ENCODE data around the gene UBAC1. TPM values are rescaled to one million over a fixed set of nuclear protein-coding genes. Genes with fewer than 3 reads are reported as not detected.

Gene UBAC1
- total RNA-seq, 1 experiment from 2014 or later: 54.8 TPM

DNA sequence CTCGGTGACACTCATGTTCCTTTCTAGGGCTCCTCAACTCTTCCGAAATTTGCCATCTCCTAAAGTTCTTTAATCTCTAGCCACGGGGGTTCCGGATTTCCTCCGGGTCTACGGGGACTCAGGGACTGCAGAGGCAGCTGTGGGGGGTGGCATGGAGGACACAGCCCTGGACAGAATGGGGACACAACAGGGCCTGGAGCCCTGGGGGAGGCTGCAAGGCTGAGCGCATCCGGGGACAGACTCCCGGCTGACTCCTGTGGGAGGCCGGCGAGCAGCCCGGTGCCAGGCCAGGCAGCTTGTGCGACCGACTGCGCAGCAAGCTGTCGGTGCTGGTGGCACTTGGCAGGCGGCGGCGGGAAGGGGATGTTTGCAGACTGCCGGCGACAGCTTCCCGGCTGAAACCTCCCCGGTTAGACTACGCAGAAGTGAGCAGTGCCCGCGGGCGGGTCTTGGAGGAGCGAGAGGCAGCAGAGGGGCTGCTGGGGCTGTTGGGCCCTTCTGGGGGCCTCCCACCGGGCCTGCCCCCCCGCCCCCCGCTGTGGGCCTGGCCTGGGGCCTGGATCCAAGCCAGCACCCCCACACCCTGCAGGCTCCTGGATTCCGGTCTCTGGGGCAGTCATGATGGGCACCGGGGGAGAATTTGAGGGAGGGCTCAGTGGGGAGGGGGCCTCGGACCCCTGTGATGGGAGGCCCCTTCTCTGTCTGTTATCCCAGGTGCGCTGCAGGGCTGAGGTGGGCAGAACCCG is 28.7 kb upstream of the UBAC1 start:
- no peak overlapping the region for H3K27ac ChIP-seq (ENCODE audit: low read depth, low read length)
- CTCF ChIA-PET: no interaction called here
- TF ChIP-seq CEBPB (IDR thresholded peaks at IDR 0.05; ENCODE audit: low read depth) (no peak), RAD21 (IDR thresholded peaks at IDR 0.05; ENCODE audit: low read depth) (no peak), JUND (IDR thresholded peaks at IDR 0.05) (no peak), REST (IDR thresholded peaks at IDR 0.05; ENCODE audit: low read depth) (no peak)
- no peak overlapping the region for H3K4me2 ChIP-seq (ENCODE audit: low read length)
- no peaks in the 10 kb centered on the region for H4K20me1 ChIP-seq (ENCODE audit: insufficient read depth)
- no peak overlapping the region for H3K9ac ChIP-seq (ENCODE audit: low read length)
- H3K79me2 ChIP-seq (ENCODE audit: insufficient read depth, low read length): no peaks in the 10 kb centered on the region
- DNase-seq (ENCODE audit: low read depth, low spot score): no peak
- RAD21 ChIA-PET (ENCODE audit: low non-redundant PET in 1 of 2, low total read pairs in 2 of 2, uncharacterized antibody in 2 of 2, unreplicated experiment in 2 of 2): no interaction called here
- H3K4me3 ChIP-seq (replicated peaks in 1 of 2; ENCODE audit: low read depth in 1 of 2, low read length in 2 of 2): no peak overlapping the region
- POLR2A ChIA-PET: no interaction called here
- no peak for ATAC-seq
- no peaks in the 10 kb centered on the region for H3K27me3 ChIP-seq (ENCODE audit: insufficient read depth, low read length)
- intact Hi-C loops (cut with micrococcal nuclease): no loop called here
- no peaks in the 10 kb centered on the region for H3K9me2 ChIP-seq (ENCODE audit: insufficient read depth)
- H3K36me3 ChIP-seq (ENCODE audit: control insufficient read depth in 1 of 2, insufficient read depth in 2 of 2, low read length in 2 of 2): no peaks in the 10 kb centered on the region
- peaks cover 12 to 32% of the 10 kb centered on the region in 2 experiments for H3K4me1 ChIP-seq (ENCODE audit: control insufficient read depth in 1 of 2, insufficient read depth in 2 of 2, low read length in 2 of 2)
- H3K9me3 ChIP-seq (ENCODE audit: control insufficient read depth in 1 of 2, insufficient read depth in 1 of 2, low read depth in 1 of 2, low read length in 2 of 2): no peaks in the 10 kb centered on the region
- BruUV-seq (replicated peaks): no TSS peak
- H2AFZ ChIP-seq (ENCODE audit: low read depth, low read length, poor library complexity, severe bottlenecking): no peak overlapping the region

GRCh38 chr9:135989157-135989556 is 28.0 kb upstream of the UBAC1 start:
- intact Hi-C loops (cut with micrococcal nuclease): no loop called here
- ATAC-seq: peak; percentile 26; the same call in 1 of the 2 replicates
- Histone ChIP-seq H3K27ac (ENCODE audit: low read depth, low read length) (no peak overlapping the region), H4K20me1 (ENCODE audit: insufficient read depth) (no peaks in the 10 kb centered on the region), H3K9ac (ENCODE audit: low read length) (no peak overlapping the region), H3K4me1 (ENCODE audit: control insufficient read depth in 1 of 2, insufficient read depth in 2 of 2, low read length in 2 of 2) (peaks cover 12 to 28% of the 10 kb centered on the region in 2 experiments), H3K36me3 (ENCODE audit: control insufficient read depth in 1 of 2, insufficient read depth in 2 of 2, low read length in 2 of 2) (no peaks in the 10 kb centered on the region), H3K9me2 (ENCODE audit: insufficient read depth) (no peaks in the 10 kb centered on the region), H3K9me3 (ENCODE audit: control insufficient read depth in 1 of 2, insufficient read depth in 1 of 2, low read depth in 1 of 2, low read length in 2 of 2) (no peaks in the 10 kb centered on the region), H3K79me2 (ENCODE audit: insufficient read depth, low read length) (no peaks in the 10 kb centered on the region), H3K27me3 (ENCODE audit: insufficient read depth, low read length) (no peaks in the 10 kb centered on the region), H3K4me2 (ENCODE audit: low read length) (no peak overlapping the region), H3K4me3 (replicated peaks in 1 of 2; ENCODE audit: low read depth in 1 of 2, low read length in 2 of 2) (no peak overlapping the region), H2AFZ (ENCODE audit: low read depth, low read length, poor library complexity, severe bottlenecking) (no peak overlapping the region)
- no TSS peak for BruUV-seq (replicated peaks)
- DNase-seq (ENCODE audit: low read depth, low spot score): no peak
- RAD21 ChIA-PET (ENCODE audit: low non-redundant PET in 1 of 2, low total read pairs in 2 of 2, uncharacterized antibody in 2 of 2, unreplicated experiment in 2 of 2): no interaction called here
- CTCF ChIA-PET: no interaction called here
- TF ChIP-seq EZH2phosphoT487 (IDR thresholded peaks at IDR 0.05; ENCODE audit: borderline replicate concordance): no peak
- no peak for TF ChIP-seq ZFX (IDR thresholded peaks at IDR 0.05)
- TF ChIP-seq, protein P1, sequence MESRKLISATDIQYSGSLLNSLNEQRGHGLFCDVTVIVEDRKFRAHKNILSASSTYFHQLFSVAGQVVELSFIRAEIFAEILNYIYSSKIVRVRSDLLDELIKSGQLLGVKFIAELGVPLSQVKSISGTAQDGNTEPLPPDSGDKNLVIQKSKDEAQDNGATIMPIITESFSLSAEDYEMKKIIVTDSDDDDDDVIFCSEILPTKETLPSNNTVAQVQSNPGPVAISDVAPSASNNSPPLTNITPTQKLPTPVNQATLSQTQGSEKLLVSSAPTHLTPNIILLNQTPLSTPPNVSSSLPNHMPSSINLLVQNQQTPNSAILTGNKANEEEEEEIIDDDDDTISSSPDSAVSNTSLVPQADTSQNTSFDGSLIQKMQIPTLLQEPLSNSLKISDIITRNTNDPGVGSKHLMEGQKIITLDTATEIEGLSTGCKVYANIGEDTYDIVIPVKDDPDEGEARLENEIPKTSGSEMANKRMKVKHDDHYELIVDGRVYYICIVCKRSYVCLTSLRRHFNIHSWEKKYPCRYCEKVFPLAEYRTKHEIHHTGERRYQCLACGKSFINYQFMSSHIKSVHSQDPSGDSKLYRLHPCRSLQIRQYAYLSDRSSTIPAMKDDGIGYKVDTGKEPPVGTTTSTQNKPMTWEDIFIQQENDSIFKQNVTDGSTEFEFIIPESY (IDR thresholded peaks at IDR 0.05; ENCODE audit: extremely low read depth, insufficient replicate concordance, low read length): no peak
- no peak for TF ChIP-seq SRF (IDR thresholded peaks at IDR 0.05; ENCODE audit: low read depth)
- TF ChIP-seq, protein P2, sequence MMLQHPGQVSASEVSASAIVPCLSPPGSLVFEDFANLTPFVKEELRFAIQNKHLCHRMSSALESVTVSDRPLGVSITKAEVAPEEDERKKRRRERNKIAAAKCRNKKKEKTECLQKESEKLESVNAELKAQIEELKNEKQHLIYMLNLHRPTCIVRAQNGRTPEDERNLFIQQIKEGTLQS (IDR thresholded peaks at IDR 0.05): no peak
- TF ChIP-seq CEBPB (IDR thresholded peaks at IDR 0.05; ENCODE audit: low read depth): no peak
- no peak for TF ChIP-seq ELF1 (IDR thresholded peaks at IDR 0.05; ENCODE audit: borderline replicate concordance, low read depth)
- TF ChIP-seq ZNF274 (IDR thresholded peaks at IDR 0.05; ENCODE audit: low read depth, low read length): no peak
- no peak for TF ChIP-seq EZH2 (IDR thresholded peaks at IDR 0.05)
- no peak for TF ChIP-seq JUND (IDR thresholded peaks at IDR 0.05)
- TF ChIP-seq TCF7L2 (IDR thresholded peaks at IDR 0.05; ENCODE audit: borderline replicate concordance, extremely low read depth, insufficient read depth, insufficient read length): no peak
- POLR2A ChIA-PET: no interaction called here
